Activated CD8-positive, alpha-beta memory T cell treated with anti-CD3 and anti-CD28 coated beads, Interleukin-2, amount 50 U/mL, for 24 hours (primary cell): ENCODE results near the gene SF3A1.
"Not testable (repeated sequence)": the region's sequence is repeated elsewhere in the genome, so short reads cannot be mapped to it uniquely, and the experiment has no call there.

ENCODE experiments used
- DNase-seq: peaks from one replicate; pipeline ENCODE4 v3.0.0-alpha.2; 2020; ENCODE audit errors: extremely low read depth

The SF3A1 gene

DNA sequence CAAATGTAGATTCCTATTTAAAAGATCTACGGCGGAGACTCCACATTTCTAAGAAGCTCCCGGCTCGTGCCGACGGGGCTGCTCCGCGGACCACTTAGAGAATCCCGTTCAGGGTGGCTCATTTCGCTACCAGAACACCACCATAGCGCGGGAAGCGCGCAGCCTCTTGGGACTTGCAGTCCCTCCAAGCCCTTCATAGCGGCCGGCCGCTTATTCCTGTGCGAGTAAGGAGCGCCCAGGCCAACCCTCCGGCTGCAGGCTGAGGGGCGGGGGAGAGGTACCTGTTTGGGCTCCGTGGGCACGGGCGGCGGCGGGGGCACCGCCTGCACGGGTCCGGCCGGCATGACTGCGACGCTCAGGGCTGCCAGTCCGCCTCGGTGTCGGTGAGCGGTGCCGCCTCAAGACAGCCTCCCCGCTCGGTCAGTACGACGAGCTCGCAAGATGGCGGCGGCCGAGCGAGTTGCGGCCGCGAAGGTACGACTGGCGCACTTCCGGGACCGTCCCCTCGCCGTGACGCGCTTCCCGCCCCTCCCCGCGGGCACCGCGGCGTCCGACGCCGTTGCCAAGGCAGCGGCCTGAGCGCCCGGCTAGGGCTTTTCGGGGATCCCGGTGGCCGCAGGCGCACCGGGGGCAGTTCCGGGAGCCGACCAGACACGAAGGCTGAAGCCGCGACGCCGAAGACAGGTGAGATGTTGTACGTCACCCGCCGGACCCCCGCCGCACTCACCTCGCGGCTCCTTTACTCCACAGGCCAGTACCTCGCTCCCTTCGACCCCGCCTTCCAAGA is at the start of gene SF3A1, which contains the start of gene CCDC157:
TSS of gene SF3A1 (minus strand) at position 446 of the 787 bp plus-strand sequence. CDS start at position 344, 102 bp downstream.
TSS of gene CCDC157 (plus strand) at position 559 of the 787 bp plus-strand sequence. CDS start 8,994 bp downstream, outside the sequence.
- DNase-seq: peak; percentile 61

DNA sequence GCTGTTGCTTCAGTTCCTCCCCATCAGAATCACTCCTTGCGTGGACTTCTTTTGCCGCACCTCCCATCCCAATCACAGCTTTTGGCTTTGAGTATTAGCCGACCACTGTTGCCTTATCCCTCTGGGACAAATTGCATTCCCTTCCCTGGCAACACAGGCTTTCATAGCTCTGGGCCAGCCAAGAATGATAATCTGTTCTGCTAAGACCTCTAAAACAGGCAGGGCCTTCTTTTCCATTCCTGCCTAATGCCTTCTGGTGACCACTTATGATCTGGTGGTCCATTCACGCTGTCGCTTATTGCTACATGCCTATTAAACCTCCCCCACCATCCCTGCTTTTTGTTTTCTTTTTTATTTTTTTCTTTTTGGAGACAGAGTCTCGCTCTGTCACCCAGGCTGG is 49.7 kb upstream of the SF3A1 start:
- no peak for DNase-seq

- DNase-seq: no peak
Measured at GRCh38 chr22:30405731-30406130, 49.0 kb upstream of the SF3A1 start.

DNA sequence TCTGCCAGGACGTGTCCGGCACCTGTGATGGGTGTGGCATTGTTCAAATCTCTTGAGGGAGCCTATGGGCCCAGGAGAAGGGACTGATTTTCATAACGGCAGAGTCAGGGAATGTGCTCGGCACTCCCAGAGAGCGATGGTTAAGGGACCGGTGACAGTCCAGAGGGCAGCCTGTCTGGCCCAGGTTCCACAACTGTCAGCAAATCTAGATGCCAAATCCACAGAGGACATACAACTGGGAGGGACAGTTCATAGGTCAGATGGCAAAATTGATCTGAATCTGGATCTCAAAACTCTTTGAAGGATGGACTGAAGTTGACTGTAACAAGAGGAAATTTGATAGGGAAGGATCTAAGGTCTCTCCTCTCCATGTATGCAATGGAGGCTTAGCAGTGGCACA is 47.6 kb upstream of the SF3A1 start:
- no peak for DNase-seq

GRCh38 chr22:30402766-30403104 is 46.0 kb upstream of the SF3A1 start:
- DNase-seq: not testable (repeated sequence)

DNA sequence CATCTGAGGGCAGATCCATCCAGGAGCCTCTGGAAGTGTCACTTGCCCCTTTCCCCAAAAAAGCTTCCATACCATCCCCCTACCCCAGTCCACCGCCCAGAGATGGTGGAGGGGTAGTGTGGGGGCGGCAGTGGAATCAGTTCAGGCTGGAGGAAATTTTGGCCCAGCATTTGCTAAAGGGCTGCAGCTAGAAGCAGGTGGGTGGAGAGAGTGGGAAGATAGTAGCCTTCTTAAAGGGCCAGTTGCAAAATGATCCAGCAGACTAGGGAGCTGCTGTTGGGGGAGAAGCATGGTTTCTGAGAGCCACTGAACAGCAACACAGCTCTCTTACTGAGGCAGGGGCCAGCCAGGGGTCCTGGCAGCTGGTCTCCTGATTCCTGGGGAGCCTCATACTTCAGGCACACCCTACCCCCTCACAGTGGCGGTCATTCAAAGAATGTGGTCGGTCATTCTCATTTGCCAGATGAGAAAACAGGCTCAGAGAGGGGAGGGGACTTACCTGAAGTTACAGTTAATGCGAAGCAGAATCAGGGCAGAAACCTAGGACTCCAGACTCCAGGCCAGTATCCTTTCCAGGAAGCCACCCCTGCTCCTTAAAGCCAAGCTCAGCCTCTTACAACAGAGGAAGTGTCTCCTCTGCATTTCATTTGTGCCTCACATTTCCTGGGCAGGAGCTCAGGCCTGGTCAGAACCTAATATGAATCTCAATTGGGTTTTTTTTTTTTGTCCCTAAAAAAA is 45.5 kb upstream of the SF3A1 start:
- no peak for DNase-seq

DNA sequence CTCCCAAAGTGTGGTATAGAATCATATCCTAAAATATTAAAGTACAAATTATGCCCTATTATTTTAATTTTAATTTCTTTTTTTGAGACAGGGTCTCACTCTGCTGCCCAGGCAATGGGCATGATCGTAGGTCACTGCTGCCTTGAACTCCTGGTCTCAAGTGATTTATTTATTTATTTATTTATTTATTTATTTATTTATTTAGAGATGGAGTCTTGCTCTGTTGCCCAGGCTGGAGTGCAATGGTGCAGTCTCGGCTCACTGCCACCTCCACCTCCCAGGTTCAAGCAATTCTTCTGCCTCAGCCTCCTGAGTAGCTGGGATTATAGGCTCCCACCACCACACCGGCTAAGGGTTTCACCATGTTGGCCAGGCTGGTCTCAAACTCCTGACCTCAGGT is 44.3 kb upstream of the SF3A1 start:
- DNase-seq: not testable (repeated sequence)

GRCh38 chr22:30400159-30400558 is 43.5 kb upstream of the SF3A1 start:
- no peak for DNase-seq

DNA sequence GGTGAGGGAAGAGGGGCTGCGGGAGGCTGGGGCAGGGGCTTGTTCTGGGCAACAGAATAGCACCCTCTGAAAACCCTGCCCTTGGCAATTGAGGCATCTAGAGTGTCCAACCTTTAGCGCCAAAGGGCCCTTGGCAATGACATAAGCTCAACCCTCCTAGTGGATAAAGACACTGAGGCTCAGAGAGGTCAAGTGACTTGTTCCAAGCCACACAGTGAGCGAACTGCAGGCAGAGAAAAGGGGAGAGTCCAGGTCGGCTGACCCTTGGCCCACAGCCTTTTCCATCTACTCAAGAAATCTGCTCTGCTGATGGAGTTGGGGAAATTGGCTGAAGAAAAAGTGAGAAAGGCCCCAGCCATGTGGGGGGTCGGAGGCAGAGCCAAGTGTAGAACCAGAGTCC is 43.0 kb upstream of the SF3A1 start:
- no peak for DNase-seq

- DNase-seq: no peak
Measured at GRCh38 chr22:30398685-30399680, 42.3 kb upstream of the SF3A1 start.

DNA sequence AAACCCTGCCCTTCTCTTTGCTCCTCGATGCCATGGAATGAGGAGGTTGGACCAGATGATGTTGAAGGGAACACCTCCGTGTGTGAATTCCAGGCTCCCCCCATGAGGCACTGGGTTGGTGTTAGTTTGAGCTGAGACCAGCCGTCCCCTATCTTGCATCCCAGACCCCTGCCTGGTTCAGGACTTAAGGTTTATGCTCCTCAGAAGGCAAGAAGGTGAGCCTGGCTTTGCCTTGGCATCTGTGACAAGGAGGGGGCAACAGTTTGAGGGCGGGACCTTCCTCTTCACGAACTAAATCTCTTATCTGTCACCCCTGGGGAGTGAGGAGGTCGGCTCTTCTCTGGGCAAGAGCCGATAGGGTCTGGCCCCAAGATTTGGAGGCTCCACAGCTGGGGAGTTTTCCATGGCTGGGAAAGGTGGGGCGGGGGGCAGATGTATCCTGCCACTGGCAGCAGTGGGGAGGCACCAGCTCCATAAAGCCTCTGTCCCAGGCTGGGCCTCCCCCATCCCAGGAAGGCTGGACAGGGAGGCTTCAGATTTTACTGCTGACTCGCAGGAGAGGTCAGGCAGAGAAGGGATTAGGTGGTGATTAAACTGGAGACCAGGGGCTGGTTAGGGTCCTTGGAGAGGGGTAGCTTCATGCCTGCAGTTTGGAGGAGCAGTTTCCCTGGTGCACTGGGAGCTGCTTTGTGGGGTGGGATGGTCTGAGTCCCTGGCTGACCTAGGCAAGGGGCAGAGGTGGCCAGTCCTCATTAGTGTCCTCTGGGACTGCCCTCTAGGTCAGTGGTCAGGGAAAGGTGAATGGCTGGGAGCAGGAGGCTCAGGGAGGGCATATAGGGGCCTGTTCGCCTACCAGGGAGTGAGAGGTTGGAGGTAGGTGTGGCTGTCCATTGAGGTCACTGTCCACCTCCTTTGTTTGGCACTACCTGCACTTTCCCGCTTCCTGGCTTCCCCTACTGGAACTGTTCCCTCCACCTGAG is 41.3 kb upstream of the SF3A1 start:
- no peak for DNase-seq

DNA sequence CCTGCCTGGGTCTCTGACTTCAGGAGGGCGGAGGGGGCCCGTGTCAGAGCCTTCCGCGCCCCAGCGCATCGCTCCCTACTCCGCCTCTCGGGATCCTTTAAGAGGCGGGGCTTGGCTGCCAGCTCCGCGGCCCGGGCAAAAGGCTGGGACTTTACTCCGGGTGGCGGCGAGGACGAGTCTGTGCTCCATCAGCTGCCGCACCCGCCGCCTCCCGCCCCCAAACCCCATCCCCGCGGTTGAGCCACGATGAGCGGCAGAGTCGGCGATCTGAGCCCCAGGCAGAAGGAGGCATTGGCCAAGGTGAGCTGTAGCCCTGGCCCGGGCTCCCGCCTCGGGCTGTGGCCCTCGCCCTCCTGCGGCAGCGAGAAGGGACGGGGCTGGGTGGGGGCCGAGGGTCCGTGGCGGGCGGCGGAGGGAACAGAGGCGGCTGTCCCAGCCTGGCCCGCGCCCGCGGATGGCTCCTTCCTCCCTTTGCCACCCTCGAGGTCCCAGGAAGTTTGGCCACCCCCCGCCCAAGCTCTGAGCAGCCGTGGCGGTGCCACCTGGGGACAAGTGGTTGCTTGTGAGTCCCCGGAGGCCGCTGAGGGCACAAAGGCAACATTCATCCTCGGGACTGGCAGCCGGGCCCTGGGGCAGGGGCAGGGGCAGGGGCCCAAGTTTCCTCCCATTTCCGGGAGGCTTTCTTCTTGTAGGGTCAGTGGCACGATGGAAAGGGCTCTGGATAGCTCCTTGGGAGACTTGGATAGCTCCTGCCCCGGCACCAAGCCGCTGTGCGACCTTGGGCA is 40.4 kb upstream of the SF3A1 start, which contains the start of gene SEC14L2:
TSS of gene SEC14L2 (plus strand) at position 148 of the 785 bp plus-strand sequence. CDS start at position 247, 99 bp downstream.
- DNase-seq: peak; percentile 19

DNA sequence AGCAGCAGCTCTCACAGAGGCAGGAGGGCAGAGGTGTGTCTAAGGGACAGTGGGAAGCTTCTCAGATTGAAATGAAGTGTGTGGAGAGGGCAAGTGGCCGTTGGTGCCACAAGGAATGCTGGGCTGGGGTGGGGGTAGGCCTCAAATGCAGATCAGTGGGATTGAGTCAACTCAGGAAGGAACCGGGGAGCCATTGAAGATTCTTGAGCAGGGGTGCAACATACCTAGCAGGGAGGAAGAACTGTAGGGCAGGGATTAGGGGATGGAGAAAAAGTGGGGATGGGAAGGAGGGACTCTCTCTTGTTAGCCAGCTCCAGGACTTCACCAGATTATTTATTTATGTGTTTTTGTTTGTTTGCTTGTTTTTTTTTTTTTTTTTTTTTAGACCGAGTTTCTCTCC is 37.2 kb upstream of the SF3A1 start:
- DNase-seq: no peak

DNA sequence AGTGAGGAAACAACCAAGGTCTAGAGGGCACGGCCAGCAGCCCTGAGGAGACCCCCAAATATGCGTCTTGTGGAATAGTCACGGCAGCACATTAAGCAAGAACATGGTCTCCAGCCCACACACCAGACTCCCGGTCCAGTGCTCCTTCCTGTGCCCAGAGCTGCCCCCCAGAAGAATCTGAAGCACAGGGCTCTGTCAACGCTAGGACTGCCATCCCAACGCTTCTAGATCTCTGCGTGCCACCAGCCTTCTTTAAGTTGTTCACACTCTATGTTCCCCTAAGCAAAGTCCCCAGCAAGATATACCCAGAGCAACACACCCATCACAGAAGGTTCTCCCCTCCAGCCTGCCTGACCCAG is 36.6 kb upstream of the SF3A1 start:
- DNase-seq: no peak

GRCh38 chr22:30392661-30393321 is 36.1 kb upstream of the SF3A1 start:
- no peak for DNase-seq

- peak; percentile 42 for DNase-seq
Measured at GRCh38 chr22:30390974-30391691, 34.4 kb upstream of the SF3A1 start.

GRCh38 chr22:30386960-30387827 is 30.5 kb upstream of the SF3A1 start, which contains the start of gene RNF215:
Gene RNF215 (minus strand): TSS chr22:30387411. CDS start chr22:30387313, 98 bp downstream.
- peak; percentile 9 for DNase-seq

- DNase-seq: no peak
Measured at GRCh38 chr22:30386608-30386959, 29.9 kb upstream of the SF3A1 start.
